HEK293 (cell line): ENCODE results near the gene RASAL2.

Experiments
- ZNF623 ChIP-seq: fragments of 450-650 bp; formaldehyde crosslinking; IDR thresholded peaks from 2 replicates; pipeline ENCODE4 v1.5.1; 2016; ENCODE audit warnings: missing biosample characterization, missing genetic modification characterization
- TF ChIP-seq, protein P1 (sequence below): fragments of 450-650 bp; formaldehyde crosslinking; IDR thresholded peaks from 2 replicates; pipeline ENCODE4 v1.5.1; 2016; ENCODE audit warnings: missing biosample characterization, missing genetic modification characterization

GRCh38 chr1:178076607-178077006 is 17.3 kb upstream of the RASAL2 start:
- TF ChIP-seq, protein P1, sequence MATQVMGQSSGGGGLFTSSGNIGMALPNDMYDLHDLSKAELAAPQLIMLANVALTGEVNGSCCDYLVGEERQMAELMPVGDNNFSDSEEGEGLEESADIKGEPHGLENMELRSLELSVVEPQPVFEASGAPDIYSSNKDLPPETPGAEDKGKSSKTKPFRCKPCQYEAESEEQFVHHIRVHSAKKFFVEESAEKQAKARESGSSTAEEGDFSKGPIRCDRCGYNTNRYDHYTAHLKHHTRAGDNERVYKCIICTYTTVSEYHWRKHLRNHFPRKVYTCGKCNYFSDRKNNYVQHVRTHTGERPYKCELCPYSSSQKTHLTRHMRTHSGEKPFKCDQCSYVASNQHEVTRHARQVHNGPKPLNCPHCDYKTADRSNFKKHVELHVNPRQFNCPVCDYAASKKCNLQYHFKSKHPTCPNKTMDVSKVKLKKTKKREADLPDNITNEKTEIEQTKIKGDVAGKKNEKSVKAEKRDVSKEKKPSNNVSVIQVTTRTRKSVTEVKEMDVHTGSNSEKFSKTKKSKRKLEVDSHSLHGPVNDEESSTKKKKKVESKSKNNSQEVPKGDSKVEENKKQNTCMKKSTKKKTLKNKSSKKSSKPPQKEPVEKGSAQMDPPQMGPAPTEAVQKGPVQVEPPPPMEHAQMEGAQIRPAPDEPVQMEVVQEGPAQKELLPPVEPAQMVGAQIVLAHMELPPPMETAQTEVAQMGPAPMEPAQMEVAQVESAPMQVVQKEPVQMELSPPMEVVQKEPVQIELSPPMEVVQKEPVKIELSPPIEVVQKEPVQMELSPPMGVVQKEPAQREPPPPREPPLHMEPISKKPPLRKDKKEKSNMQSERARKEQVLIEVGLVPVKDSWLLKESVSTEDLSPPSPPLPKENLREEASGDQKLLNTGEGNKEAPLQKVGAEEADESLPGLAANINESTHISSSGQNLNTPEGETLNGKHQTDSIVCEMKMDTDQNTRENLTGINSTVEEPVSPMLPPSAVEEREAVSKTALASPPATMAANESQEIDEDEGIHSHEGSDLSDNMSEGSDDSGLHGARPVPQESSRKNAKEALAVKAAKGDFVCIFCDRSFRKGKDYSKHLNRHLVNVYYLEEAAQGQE (tag by site-specific recombination) = no peak
- TF ChIP-seq ZNF623 (tag by site-specific recombination) = no peak
